ENCODE measurements around the gene CDKAL1.
A peak's percentile ranks its signal among the peaks of the same experiment; 100 is the strongest.
"Not testable (repeated sequence)": the region's sequence is repeated elsewhere in the genome, so short reads cannot be mapped to it uniquely, and the experiment has no call there.

The CDKAL1 gene

DNA sequence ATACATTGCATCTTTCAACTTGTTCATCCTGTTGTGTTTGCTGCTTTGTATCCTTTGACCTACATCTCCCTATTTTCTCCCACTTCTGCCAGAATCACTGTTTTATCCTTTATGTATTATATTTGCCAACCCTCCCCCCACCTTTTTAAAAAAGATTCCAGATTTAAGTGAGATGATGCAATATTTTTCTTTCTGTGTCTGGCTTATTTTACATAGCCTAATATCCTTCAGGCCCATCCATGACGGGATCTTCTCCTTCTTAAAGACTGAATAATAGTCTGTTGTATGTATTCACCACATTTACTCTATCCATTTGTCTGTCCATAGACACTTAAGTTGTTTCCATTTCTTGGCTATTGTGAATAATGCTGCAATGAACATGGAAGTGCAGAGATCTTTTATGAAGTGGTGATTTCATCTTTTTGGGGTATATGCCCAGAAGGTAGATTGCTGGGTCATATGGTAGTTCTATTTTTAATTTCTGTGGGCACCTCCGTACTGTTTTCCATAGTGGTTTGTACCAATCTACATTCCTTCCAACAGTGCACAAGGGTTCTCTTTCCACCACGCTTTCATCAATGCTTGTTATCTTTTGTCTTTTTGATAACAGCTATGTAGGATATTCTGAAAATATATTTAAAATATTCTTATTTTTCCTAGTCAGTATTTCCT is 181.0 kb downstream of the CDKAL1 start:
- H3K9me3 Mint-ChIP-seq: no peaks in the 10 kb centered on the region
- no peak for DNase-seq (ENCODE audit: low spot score in 2 of 2)
- peaks cover 3% of the 10 kb centered on the region for H3K36me3 Mint-ChIP-seq

GRCh38 chr6:20716865-20717264 is 182.6 kb downstream of the CDKAL1 start:
- no peak overlapping the region for H3K27ac Mint-ChIP-seq
- H3K4me1 Mint-ChIP-seq: peaks cover 2% of the 10 kb centered on the region
- peak; percentile 19 for ATAC-seq (ENCODE audit: low read depth)
- no peak for DNase-seq (ENCODE audit: low spot score in 2 of 2)
- H3K36me3 Mint-ChIP-seq: peaks cover 6% of the 10 kb centered on the region
- no peak overlapping the region for H3K4me3 Mint-ChIP-seq
- no peaks in the 10 kb centered on the region for H3K9me3 Mint-ChIP-seq
- H3K27me3 Mint-ChIP-seq: no peaks in the 10 kb centered on the region

More for the DNA sequence above, 181.0 kb downstream of the CDKAL1 start:
- ATAC-seq (ENCODE audit: low read depth): no peak
- Mint-ChIP-seq H3K4me1 (peaks cover 2% of the 10 kb centered on the region), H3K4me3 (no peak overlapping the region), H3K27ac (no peak overlapping the region), H3K27me3 (no peaks in the 10 kb centered on the region)

DNA sequence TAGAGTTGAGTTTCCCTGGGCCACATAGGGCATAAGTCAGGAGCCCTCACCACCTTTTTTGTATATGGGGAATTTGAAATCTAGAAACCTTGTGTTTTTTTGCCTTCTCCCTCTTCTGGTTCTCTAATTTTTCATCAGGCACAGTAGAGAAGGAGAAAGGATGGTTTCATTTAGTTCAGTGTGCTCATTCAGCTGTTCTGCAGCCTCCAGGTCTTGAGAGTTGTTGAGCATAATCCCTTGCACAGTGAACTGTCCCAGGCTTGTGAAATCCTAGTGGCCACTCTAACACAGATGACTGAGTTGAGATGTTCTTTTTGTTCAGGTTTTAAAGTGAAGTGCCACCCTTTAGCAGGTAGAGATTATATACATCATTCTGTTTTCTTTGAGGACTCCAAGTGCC is 183.5 kb downstream of the CDKAL1 start:
- Mint-ChIP-seq H3K27me3 (no peaks in the 10 kb centered on the region), H3K36me3 (peaks cover 10% of the 10 kb centered on the region), H3K4me1 (peaks cover 4% of the 10 kb centered on the region), H3K9me3 (no peaks in the 10 kb centered on the region), H3K27ac (no peak overlapping the region), H3K4me3 (no peak overlapping the region)
- no peak for DNase-seq (ENCODE audit: low spot score in 2 of 2)
- ATAC-seq (ENCODE audit: low read depth): no peak

- Mint-ChIP-seq H3K4me1 (peaks cover 4% of the 10 kb centered on the region), H3K36me3 (peaks cover 16% of the 10 kb centered on the region), H3K4me3 (no peak overlapping the region), H3K27me3 (no peaks in the 10 kb centered on the region), H3K27ac (no peak overlapping the region), H3K9me3 (no peaks in the 10 kb centered on the region)
- ATAC-seq (ENCODE audit: low read depth): no peak
- no peak for DNase-seq (ENCODE audit: low spot score in 2 of 2)
Measured at GRCh38 chr6:20718705-20719653, 184.7 kb downstream of the CDKAL1 start.

GRCh38 chr6:20719980-20720379 is 185.7 kb downstream of the CDKAL1 start:
- Mint-ChIP-seq H3K36me3 (peaks cover 16% of the 10 kb centered on the region), H3K4me3 (no peak overlapping the region), H3K9me3 (no peaks in the 10 kb centered on the region), H3K27ac (no peak overlapping the region), H3K27me3 (no peaks in the 10 kb centered on the region), H3K4me1 (peaks cover 5% of the 10 kb centered on the region)
- DNase-seq (ENCODE audit: low spot score in 2 of 2): no peak
- no peak for ATAC-seq (ENCODE audit: low read depth)

DNA sequence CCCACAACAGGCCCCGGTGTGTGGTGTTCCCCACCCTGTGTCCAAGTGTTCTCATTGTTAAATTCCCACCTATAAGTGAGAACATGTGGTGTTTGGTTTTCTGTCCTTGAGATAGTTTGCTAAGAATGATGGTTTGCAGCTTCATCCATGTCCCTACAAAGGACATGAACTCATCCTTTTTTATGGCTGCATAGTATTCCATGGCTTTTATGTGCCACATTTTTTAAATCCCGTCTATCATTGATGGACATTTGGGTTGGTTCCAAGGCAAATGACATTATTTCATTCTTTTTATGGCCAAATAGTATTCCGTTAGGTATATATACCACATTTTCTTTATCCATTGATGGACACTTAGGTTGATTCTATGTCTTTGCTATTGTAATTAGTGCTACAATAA is 186.9 kb downstream of the CDKAL1 start:
- not testable (repeated sequence) for DNase-seq (ENCODE audit: low spot score in 2 of 2); H3K4me1 Mint-ChIP-seq; H3K27me3 Mint-ChIP-seq; ATAC-seq (ENCODE audit: low read depth); H3K4me3 Mint-ChIP-seq; H3K27ac Mint-ChIP-seq; H3K9me3 Mint-ChIP-seq
- H3K36me3 Mint-ChIP-seq: peaks cover 18% of the 10 kb centered on the region

DNA sequence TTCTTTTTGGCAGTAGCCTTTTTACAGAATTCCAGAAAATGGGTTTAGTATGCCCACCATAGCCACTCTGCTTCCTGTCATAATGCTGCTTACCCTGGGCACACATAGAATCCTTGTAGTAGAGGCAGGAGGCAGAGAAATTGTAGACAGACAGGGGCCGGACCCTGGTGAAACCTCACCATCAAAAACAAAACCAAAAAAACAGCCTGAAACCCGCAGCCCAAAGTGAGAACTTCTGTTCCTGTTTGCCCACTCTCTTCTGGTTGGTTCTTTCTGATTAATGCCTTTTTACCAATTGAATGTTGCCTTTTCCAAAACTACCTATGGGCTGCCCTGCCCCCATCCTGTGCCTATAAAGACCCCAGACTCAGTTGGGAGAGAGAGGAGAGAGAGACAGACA is 188.2 kb downstream of the CDKAL1 start:
- no peaks in the 10 kb centered on the region for H3K9me3 Mint-ChIP-seq
- no peaks in the 10 kb centered on the region for H3K27me3 Mint-ChIP-seq
- DNase-seq (ENCODE audit: low spot score in 2 of 2): no peak
- no peak overlapping the region for H3K27ac Mint-ChIP-seq
- peaks cover 19% of the 10 kb centered on the region for H3K36me3 Mint-ChIP-seq
- H3K4me1 Mint-ChIP-seq: peaks cover 11% of the 10 kb centered on the region
- no peak for ATAC-seq (ENCODE audit: low read depth)
- H3K4me3 Mint-ChIP-seq: no peak overlapping the region

DNA sequence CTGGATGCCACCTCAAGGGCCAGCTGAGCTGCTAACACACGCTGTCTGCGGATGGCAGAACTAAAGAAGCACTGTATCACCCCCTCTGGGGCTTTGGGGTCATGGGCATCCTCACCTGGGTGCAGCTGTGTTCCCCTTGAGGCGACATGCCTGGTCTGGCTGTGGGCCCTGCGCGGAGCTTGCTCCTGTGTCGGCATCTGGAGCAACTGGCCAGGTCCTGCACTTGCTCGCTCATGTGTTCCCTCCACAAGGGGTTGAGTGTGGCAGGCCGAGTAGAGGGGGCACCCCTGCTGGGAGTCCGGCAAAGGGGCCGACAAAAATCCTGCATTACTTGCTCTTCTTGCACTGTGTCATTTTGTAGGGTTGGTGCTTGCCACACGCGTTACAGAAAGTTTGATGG is 189.0 kb downstream of the CDKAL1 start:
- H3K27me3 Mint-ChIP-seq: no peaks in the 10 kb centered on the region
- peaks cover 10% of the 10 kb centered on the region for H3K4me1 Mint-ChIP-seq
- H3K9me3 Mint-ChIP-seq: no peaks in the 10 kb centered on the region
- H3K27ac Mint-ChIP-seq: no peak overlapping the region
- ATAC-seq (ENCODE audit: low read depth): no peak
- H3K4me3 Mint-ChIP-seq: no peak overlapping the region
- H3K36me3 Mint-ChIP-seq: peaks cover 19% of the 10 kb centered on the region
- DNase-seq (ENCODE audit: low spot score in 2 of 2): no peak

GRCh38 chr6:20724443-20725190 is 190.4 kb downstream of the CDKAL1 start:
- DNase-seq (ENCODE audit: low spot score in 2 of 2): no peak
- Mint-ChIP-seq H3K27ac (no peak overlapping the region), H3K36me3 (peaks cover 19% of the 10 kb centered on the region), H3K4me1 (peaks cover 9% of the 10 kb centered on the region), H3K9me3 (no peaks in the 10 kb centered on the region), H3K4me3 (no peak overlapping the region), H3K27me3 (no peaks in the 10 kb centered on the region)
- ATAC-seq (ENCODE audit: low read depth): no peak

DNA sequence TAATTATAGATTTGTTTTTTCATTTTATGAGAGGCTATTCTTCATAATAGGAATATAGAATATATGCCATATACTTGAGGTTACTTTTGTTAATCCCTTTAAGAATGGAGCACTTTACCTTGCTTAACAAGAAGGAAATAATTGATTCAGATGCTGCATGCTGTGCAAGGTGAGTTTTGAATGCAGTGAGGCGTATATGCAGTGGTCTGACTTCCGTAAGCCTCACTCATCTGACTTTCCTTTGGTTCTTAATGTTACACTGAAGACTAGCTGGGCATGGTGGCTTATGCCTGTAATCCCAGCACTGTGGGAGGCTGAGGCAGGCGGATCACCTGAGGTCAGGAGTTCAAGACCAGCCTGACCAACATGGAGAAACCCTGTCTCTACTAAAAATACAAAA is 191.0 kb downstream of the CDKAL1 start:
- H3K27me3 Mint-ChIP-seq; ATAC-seq (ENCODE audit: low read depth); H3K9me3 Mint-ChIP-seq; H3K27ac Mint-ChIP-seq; DNase-seq (ENCODE audit: low spot score in 2 of 2); H3K4me1 Mint-ChIP-seq; H3K4me3 Mint-ChIP-seq: not testable (repeated sequence)
- peaks cover 22% of the 10 kb centered on the region for H3K36me3 Mint-ChIP-seq

DNA sequence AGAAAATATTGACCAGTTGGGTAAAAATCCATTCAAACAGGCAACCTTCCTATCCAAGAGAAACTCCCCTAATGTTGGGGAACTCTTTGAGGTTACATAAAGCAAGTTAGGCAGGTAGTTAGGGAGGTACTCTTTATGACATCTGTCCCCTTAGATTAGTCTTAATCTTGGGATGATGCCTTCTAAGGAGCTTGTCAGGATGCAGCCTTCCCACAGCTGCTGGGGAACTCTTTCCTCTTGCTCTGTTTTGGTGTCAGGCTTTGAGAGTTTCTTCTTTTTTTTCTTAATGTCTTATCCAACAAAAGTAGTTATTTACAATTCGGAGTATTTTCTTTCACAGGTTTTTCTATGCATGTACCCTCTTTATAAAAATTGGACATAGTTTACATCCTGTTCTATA is 194.8 kb downstream of the CDKAL1 start:
- ATAC-seq (ENCODE audit: low read depth) (no peak), DNase-seq (ENCODE audit: low spot score in 2 of 2) (no peak)
- Mint-ChIP-seq H3K27ac (no peak overlapping the region), H3K27me3 (no peaks in the 10 kb centered on the region), H3K4me1 (peaks cover 10% of the 10 kb centered on the region), H3K4me3 (no peak overlapping the region), H3K36me3 (peaks cover 20% of the 10 kb centered on the region), H3K9me3 (peaks cover 1% of the 10 kb centered on the region)

DNA sequence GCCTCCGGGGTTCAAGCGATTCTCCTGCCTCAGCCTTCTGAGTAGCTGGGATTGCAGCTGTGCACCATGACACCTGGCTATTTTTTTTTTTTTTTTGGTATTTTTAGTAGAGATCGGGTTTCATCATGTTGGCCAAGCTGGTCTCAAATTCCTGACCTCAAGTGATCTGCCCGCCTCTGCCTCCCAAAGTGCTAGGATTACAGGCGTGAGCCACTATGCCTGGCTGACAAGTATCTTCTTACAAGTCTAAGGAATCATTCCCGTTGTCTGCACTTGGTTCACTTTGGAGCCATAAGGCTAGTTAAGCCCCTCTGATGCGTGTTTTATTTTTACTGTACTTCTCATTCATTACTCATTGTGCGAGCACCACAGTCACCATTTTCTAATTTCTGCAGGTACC is 198.1 kb downstream of the CDKAL1 start:
- not testable (repeated sequence) for H3K4me3 Mint-ChIP-seq; DNase-seq (ENCODE audit: low spot score in 2 of 2); H3K9me3 Mint-ChIP-seq; H3K4me1 Mint-ChIP-seq; ATAC-seq (ENCODE audit: low read depth); H3K27me3 Mint-ChIP-seq; H3K27ac Mint-ChIP-seq
- peaks cover 19% of the 10 kb centered on the region for H3K36me3 Mint-ChIP-seq

- H3K27ac Mint-ChIP-seq: no peak overlapping the region
- peaks cover 1% of the 10 kb centered on the region for H3K9me3 Mint-ChIP-seq
- peaks cover 19% of the 10 kb centered on the region for H3K36me3 Mint-ChIP-seq
- no peaks in the 10 kb centered on the region for H3K27me3 Mint-ChIP-seq
- H3K4me3 Mint-ChIP-seq: no peak overlapping the region
- DNase-seq (ENCODE audit: low spot score in 2 of 2) (no peak), ATAC-seq (ENCODE audit: low read depth) (no peak)
- H3K4me1 Mint-ChIP-seq: peaks cover 3% of the 10 kb centered on the region
Measured at GRCh38 chr6:20732896-20733295, 198.6 kb downstream of the CDKAL1 start.

DNA sequence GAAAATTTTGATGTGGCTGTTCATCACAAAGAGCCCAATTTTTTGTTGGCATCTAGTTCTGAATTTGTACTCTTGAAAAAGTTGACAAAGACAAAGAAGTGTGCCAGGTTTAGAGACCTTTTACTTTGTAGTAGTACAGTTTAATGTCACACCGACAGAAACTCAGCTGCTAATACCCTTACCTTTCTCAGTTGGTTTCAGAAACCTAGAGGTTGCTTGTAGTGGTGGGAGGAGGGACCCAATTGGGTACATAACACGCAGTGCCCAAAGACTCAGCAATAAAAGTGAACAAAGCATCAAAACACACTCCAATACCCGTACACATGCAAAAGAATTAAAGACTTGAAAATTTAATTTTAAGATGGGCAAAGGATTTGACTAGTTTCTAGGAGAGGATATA is 203.7 kb downstream of the CDKAL1 start:
- H3K27ac Mint-ChIP-seq: no peak overlapping the region
- H3K36me3 Mint-ChIP-seq: peaks cover 32% of the 10 kb centered on the region
- no peaks in the 10 kb centered on the region for H3K27me3 Mint-ChIP-seq
- H3K4me1 Mint-ChIP-seq: peaks cover 3% of the 10 kb centered on the region
- no peak overlapping the region for H3K4me3 Mint-ChIP-seq
- peaks cover 4% of the 10 kb centered on the region for H3K9me3 Mint-ChIP-seq
- DNase-seq (ENCODE audit: low spot score in 2 of 2) (no peak), ATAC-seq (ENCODE audit: low read depth) (no peak)
